Measurements from ENCODE around the gene SBNO2.
"Not testable (repeated sequence)": the region's sequence is repeated elsewhere in the genome, so short reads cannot be mapped to it uniquely, and the experiment has no call there.

The SBNO2 gene

GRCh38 chr19:1115646-1116420, 58.2 kb downstream of the SBNO2 start:
- no peaks in the 10 kb centered on the region for H3K27me3 ChIP-seq (ENCODE audit: control insufficient read depth in 1 of 2, insufficient read depth in 2 of 2, low read length in 2 of 2)
- no peaks in the 10 kb centered on the region for H3K9me3 ChIP-seq (ENCODE audit: low read length)
- no peak overlapping the region for H3K9ac ChIP-seq (ENCODE audit: low read length)
- no peak overlapping the region for H3K4me3 ChIP-seq (ENCODE audit: low read depth in 1 of 2, low read length in 2 of 2)
- no peak overlapping the region for H3K27ac ChIP-seq (ENCODE audit: low read depth, low read length)
- H3K36me3 ChIP-seq (ENCODE audit: insufficient read depth, low read length) = peaks cover 42% of the 10 kb centered on the region
- H3K4me1 ChIP-seq (ENCODE audit: insufficient read depth, low read length) = peaks cover 15% of the 10 kb centered on the region

GRCh38 chr19:1114728-1115127, 59.3 kb downstream of the SBNO2 start:
- not testable (repeated sequence) for H3K9ac ChIP-seq (ENCODE audit: low read length); H3K4me3 ChIP-seq (ENCODE audit: low read depth in 1 of 2, low read length in 2 of 2); H3K27ac ChIP-seq (ENCODE audit: low read depth, low read length); H3K9me3 ChIP-seq (ENCODE audit: low read length); H3K27me3 ChIP-seq (ENCODE audit: control insufficient read depth in 1 of 2, insufficient read depth in 2 of 2, low read length in 2 of 2)
- H3K4me1 ChIP-seq (ENCODE audit: insufficient read depth, low read length) = peaks cover 15% of the 10 kb centered on the region
- H3K36me3 ChIP-seq (ENCODE audit: insufficient read depth, low read length) = peaks cover 40% of the 10 kb centered on the region

GRCh38 chr19:1113986-1114483, 60.0 kb downstream of the SBNO2 start:
- H3K4me3 ChIP-seq (ENCODE audit: low read depth in 1 of 2, low read length in 2 of 2) = no peak overlapping the region
- peaks cover 35% of the 10 kb centered on the region for H3K36me3 ChIP-seq (ENCODE audit: insufficient read depth, low read length)
- no peaks in the 10 kb centered on the region for H3K9me3 ChIP-seq (ENCODE audit: low read length)
- peaks cover 15% of the 10 kb centered on the region for H3K4me1 ChIP-seq (ENCODE audit: insufficient read depth, low read length)
- no peak overlapping the region for H3K9ac ChIP-seq (ENCODE audit: low read length)
- no peaks in the 10 kb centered on the region for H3K27me3 ChIP-seq (ENCODE audit: control insufficient read depth in 1 of 2, insufficient read depth in 2 of 2, low read length in 2 of 2)
- H3K27ac ChIP-seq (ENCODE audit: low read depth, low read length) = peak overlapping the region; percentile 59

- Histone ChIP-seq H3K27me3 (ENCODE audit: control insufficient read depth in 1 of 2, insufficient read depth in 2 of 2, low read length in 2 of 2) (no peaks in the 10 kb centered on the region), H3K36me3 (ENCODE audit: insufficient read depth, low read length) (peaks cover 28% of the 10 kb centered on the region), H3K27ac (ENCODE audit: low read depth, low read length) (peak overlapping the region; percentile 59), H3K4me1 (ENCODE audit: insufficient read depth, low read length) (peaks cover 15% of the 10 kb centered on the region), H3K9ac (ENCODE audit: low read length) (no peak overlapping the region), H3K9me3 (ENCODE audit: low read length) (no peaks in the 10 kb centered on the region), H3K4me3 (ENCODE audit: low read depth in 1 of 2, low read length in 2 of 2) (no peak overlapping the region)
Observed at GRCh38 chr19:1113030-1113985, 60.8 kb downstream of the SBNO2 start.

- Histone ChIP-seq H3K4me1 (ENCODE audit: insufficient read depth, low read length) (peaks cover 15% of the 10 kb centered on the region), H3K9ac (ENCODE audit: low read length) (no peak overlapping the region), H3K36me3 (ENCODE audit: insufficient read depth, low read length) (peaks cover 22% of the 10 kb centered on the region), H3K4me3 (ENCODE audit: low read depth in 1 of 2, low read length in 2 of 2) (no peak overlapping the region), H3K27ac (ENCODE audit: low read depth, low read length) (peak overlapping the region; percentile 28), H3K9me3 (ENCODE audit: low read length) (no peaks in the 10 kb centered on the region), H3K27me3 (ENCODE audit: control insufficient read depth in 1 of 2, insufficient read depth in 2 of 2, low read length in 2 of 2) (no peaks in the 10 kb centered on the region)
Observed at GRCh38 chr19:1112268-1113029, 61.6 kb downstream of the SBNO2 start.

GRCh38 chr19:1111641-1112267, 62.3 kb downstream of the SBNO2 start:
- Histone ChIP-seq H3K9ac (ENCODE audit: low read length) (no peak overlapping the region), H3K36me3 (ENCODE audit: insufficient read depth, low read length) (peaks cover 22% of the 10 kb centered on the region), H3K4me1 (ENCODE audit: insufficient read depth, low read length) (peaks cover 15% of the 10 kb centered on the region), H3K9me3 (ENCODE audit: low read length) (no peaks in the 10 kb centered on the region), H3K27me3 (ENCODE audit: control insufficient read depth in 1 of 2, insufficient read depth in 2 of 2, low read length in 2 of 2) (no peaks in the 10 kb centered on the region), H3K4me3 (ENCODE audit: low read depth in 1 of 2, low read length in 2 of 2) (no peak overlapping the region), H3K27ac (ENCODE audit: low read depth, low read length) (peak overlapping the region; percentile 24)

GRCh38 chr19:1110809-1111640, 63.0 kb downstream of the SBNO2 start:
- Histone ChIP-seq H3K27ac (ENCODE audit: low read depth, low read length) (peak overlapping the region; percentile 24), H3K36me3 (ENCODE audit: insufficient read depth, low read length) (peaks cover 22% of the 10 kb centered on the region), H3K4me1 (ENCODE audit: insufficient read depth, low read length) (peaks cover 19% of the 10 kb centered on the region), H3K4me3 (ENCODE audit: low read depth in 1 of 2, low read length in 2 of 2) (no peak overlapping the region), H3K27me3 (ENCODE audit: control insufficient read depth in 1 of 2, insufficient read depth in 2 of 2, low read length in 2 of 2) (no peaks in the 10 kb centered on the region), H3K9ac (ENCODE audit: low read length) (no peak overlapping the region), H3K9me3 (ENCODE audit: low read length) (no peaks in the 10 kb centered on the region)

- Histone ChIP-seq H3K36me3 (ENCODE audit: insufficient read depth, low read length) (peaks cover 24% of the 10 kb centered on the region), H3K27ac (ENCODE audit: low read depth, low read length) (no peak overlapping the region), H3K27me3 (ENCODE audit: control insufficient read depth in 1 of 2, insufficient read depth in 2 of 2, low read length in 2 of 2) (no peaks in the 10 kb centered on the region), H3K4me3 (ENCODE audit: low read depth in 1 of 2, low read length in 2 of 2) (no peak overlapping the region), H3K9ac (ENCODE audit: low read length) (no peak overlapping the region), H3K9me3 (ENCODE audit: low read length) (no peaks in the 10 kb centered on the region), H3K4me1 (ENCODE audit: insufficient read depth, low read length) (peaks cover 26% of the 10 kb centered on the region)
Observed at GRCh38 chr19:1109697-1110671, 64.1 kb downstream of the SBNO2 start.

- Histone ChIP-seq H3K9ac (ENCODE audit: low read length) (no peak overlapping the region), H3K9me3 (ENCODE audit: low read length) (no peaks in the 10 kb centered on the region), H3K27ac (ENCODE audit: low read depth, low read length) (no peak overlapping the region), H3K27me3 (ENCODE audit: control insufficient read depth in 1 of 2, insufficient read depth in 2 of 2, low read length in 2 of 2) (no peaks in the 10 kb centered on the region), H3K4me1 (ENCODE audit: insufficient read depth, low read length) (peaks cover 26% of the 10 kb centered on the region), H3K4me3 (ENCODE audit: low read depth in 1 of 2, low read length in 2 of 2) (no peak overlapping the region), H3K36me3 (ENCODE audit: insufficient read depth, low read length) (peaks cover 19% of the 10 kb centered on the region)
Observed at GRCh38 chr19:1109032-1109551, 65.0 kb downstream of the SBNO2 start.
